Neural cell (in vitro differentiated cells): ENCODE data around the gene CCDC33.

Experiments used
- EZH2 ChIP-seq: fragments of 200-600, 300-800 bp; shearing (Covaris generic), sonication (generic); IDR thresholded peaks from 2 replicates; pipeline ENCODE4 v1.6.1; 2014; ENCODE audit warnings: antibody characterized with exemption, low read length, borderline replicate concordance, mild to moderate bottlenecking; ENCODE audit not compliant: insufficient read depth, poor library complexity, severe bottlenecking
- MXI1 ChIP-seq: fragments of 450-650 bp; conservative IDR thresholded peaks from 2 replicates; pipeline ENCODE4 v1.6.1; 2014; ENCODE audit warnings: antibody characterized with exemption, mild to moderate bottlenecking; ENCODE audit not compliant: poor library complexity, severe bottlenecking
- POLR2AphosphoS5 ChIP-seq: IDR thresholded peaks from 2 replicates; pipeline ENCODE4 v1.6.1; 2012
- RAD21 ChIP-seq: fragments of 450-650 bp; conservative IDR thresholded peaks from 2 replicates; pipeline ENCODE4 v1.6.1; 2014; ENCODE audit warnings: antibody characterized with exemption, mild to moderate bottlenecking, moderate library complexity
- TF ChIP-seq, protein P1 (sequence below): fragments of 450-650 bp; IDR thresholded peaks from 2 replicates; pipeline ENCODE4 v1.5.1; 2014; ENCODE audit warnings: antibody characterized with exemption, mild to moderate bottlenecking, moderate library complexity; ENCODE audit not compliant: poor library complexity, severe bottlenecking
- TF ChIP-seq, protein P2 (sequence below): IDR thresholded peaks from 2 replicates; pipeline ENCODE4 v1.6.1; 2012; ENCODE audit warnings: borderline replicate concordance

DNA sequence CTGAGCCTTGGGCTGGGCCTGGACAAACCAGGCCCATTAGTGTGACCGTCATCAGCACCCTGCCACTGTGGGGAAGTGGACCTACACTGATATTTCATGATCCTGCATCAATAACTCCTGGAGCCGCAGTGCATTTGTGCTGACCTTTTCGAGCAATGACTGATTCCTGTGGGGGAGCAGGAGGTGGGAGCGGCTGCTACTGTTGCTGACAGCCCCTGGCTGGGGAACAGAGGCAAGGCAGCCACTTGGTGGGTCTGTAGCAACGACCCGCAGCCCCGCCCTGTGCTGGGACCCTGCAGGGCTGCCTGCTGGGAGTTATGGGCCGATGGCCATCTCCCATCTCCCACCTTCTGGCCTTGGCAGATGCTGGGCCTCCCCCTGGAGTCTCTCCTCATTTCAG lies 42.1 kb downstream of the CCDC33 start:
- TF ChIP-seq, protein P1, sequence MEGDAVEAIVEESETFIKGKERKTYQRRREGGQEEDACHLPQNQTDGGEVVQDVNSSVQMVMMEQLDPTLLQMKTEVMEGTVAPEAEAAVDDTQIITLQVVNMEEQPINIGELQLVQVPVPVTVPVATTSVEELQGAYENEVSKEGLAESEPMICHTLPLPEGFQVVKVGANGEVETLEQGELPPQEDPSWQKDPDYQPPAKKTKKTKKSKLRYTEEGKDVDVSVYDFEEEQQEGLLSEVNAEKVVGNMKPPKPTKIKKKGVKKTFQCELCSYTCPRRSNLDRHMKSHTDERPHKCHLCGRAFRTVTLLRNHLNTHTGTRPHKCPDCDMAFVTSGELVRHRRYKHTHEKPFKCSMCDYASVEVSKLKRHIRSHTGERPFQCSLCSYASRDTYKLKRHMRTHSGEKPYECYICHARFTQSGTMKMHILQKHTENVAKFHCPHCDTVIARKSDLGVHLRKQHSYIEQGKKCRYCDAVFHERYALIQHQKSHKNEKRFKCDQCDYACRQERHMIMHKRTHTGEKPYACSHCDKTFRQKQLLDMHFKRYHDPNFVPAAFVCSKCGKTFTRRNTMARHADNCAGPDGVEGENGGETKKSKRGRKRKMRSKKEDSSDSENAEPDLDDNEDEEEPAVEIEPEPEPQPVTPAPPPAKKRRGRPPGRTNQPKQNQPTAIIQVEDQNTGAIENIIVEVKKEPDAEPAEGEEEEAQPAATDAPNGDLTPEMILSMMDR = no peak
- TF ChIP-seq RAD21 (no peak), MXI1 (no peak), POLR2AphosphoS5 (no peak), EZH2 (no peak)
- TF ChIP-seq, protein P2, sequence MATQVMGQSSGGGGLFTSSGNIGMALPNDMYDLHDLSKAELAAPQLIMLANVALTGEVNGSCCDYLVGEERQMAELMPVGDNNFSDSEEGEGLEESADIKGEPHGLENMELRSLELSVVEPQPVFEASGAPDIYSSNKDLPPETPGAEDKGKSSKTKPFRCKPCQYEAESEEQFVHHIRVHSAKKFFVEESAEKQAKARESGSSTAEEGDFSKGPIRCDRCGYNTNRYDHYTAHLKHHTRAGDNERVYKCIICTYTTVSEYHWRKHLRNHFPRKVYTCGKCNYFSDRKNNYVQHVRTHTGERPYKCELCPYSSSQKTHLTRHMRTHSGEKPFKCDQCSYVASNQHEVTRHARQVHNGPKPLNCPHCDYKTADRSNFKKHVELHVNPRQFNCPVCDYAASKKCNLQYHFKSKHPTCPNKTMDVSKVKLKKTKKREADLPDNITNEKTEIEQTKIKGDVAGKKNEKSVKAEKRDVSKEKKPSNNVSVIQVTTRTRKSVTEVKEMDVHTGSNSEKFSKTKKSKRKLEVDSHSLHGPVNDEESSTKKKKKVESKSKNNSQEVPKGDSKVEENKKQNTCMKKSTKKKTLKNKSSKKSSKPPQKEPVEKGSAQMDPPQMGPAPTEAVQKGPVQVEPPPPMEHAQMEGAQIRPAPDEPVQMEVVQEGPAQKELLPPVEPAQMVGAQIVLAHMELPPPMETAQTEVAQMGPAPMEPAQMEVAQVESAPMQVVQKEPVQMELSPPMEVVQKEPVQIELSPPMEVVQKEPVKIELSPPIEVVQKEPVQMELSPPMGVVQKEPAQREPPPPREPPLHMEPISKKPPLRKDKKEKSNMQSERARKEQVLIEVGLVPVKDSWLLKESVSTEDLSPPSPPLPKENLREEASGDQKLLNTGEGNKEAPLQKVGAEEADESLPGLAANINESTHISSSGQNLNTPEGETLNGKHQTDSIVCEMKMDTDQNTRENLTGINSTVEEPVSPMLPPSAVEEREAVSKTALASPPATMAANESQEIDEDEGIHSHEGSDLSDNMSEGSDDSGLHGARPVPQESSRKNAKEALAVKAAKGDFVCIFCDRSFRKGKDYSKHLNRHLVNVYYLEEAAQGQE = no peak
